Subcutaneous abdominal adipose tissue (tissue), 5 donors: ENCODE data around the gene SGSH.
"Not testable (repeated sequence)": the region's sequence is repeated elsewhere in the genome, so short reads cannot be mapped to it uniquely, and the experiment has no call there.

Experiments used
- H3K27ac ChIP-seq: one replicate; pipeline ENCODE4 v1.7.0; 2013; ENCODE audit warnings: low read depth, mild to moderate bottlenecking, inconsistent platforms, low read length, moderate library complexity
- H3K27me3 ChIP-seq, 5 donors: one replicate each; pipeline ENCODE4 v1.7.0; 2013; ENCODE audit warnings: low read length in 5 of 5, inconsistent platforms in 1 of 5; ENCODE audit not compliant: control insufficient read depth in 5 of 5, insufficient read depth in 4 of 5
- H3K36me3 ChIP-seq, 5 donors: one replicate each; pipeline ENCODE4 v1.7.0; 2013; ENCODE audit warnings: low read length in 5 of 5; ENCODE audit not compliant: control insufficient read depth in 5 of 5, insufficient read depth in 5 of 5
- H3K4me1 ChIP-seq, 5 donors: one replicate each; pipeline ENCODE4 v1.7.0; 2013; ENCODE audit warnings: low read length in 5 of 5, mild to moderate bottlenecking in 3 of 5, moderate library complexity in 1 of 5; ENCODE audit not compliant: control insufficient read depth in 5 of 5, insufficient read depth in 5 of 5
- H3K4me3 ChIP-seq, 5 donors: one replicate each; pipeline ENCODE4 v1.7.0; 2013; ENCODE audit warnings: low read length in 5 of 5, low read depth in 1 of 5
- H3K9ac ChIP-seq, 5 donors: one replicate each; pipeline ENCODE4 v1.7.0; 2013; ENCODE audit warnings: low read length in 5 of 5, mild to moderate bottlenecking in 4 of 5, moderate library complexity in 3 of 5
- H3K9me3 ChIP-seq, 5 donors: one replicate each; pipeline ENCODE4 v1.7.0; 2013; ENCODE audit warnings: low read length in 5 of 5; ENCODE audit not compliant: control insufficient read depth in 5 of 5
- donor health status: healthy.
- donor health status: healthy.
- donor health status: healthy.
- donor health status: healthy.
- donor health status: healthy.

The SGSH gene

GRCh38 chr17:80262291-80262690 lies 42.2 kb upstream of the SGSH start:
- Histone ChIP-seq H3K9ac (peak overlapping the region in 3 of 5 donors; percentile 57 to 87 (median 84)), H3K4me3 (peak overlapping the region in 4 of 5 donors; percentile 82 to 93 (median 86))

DNA sequence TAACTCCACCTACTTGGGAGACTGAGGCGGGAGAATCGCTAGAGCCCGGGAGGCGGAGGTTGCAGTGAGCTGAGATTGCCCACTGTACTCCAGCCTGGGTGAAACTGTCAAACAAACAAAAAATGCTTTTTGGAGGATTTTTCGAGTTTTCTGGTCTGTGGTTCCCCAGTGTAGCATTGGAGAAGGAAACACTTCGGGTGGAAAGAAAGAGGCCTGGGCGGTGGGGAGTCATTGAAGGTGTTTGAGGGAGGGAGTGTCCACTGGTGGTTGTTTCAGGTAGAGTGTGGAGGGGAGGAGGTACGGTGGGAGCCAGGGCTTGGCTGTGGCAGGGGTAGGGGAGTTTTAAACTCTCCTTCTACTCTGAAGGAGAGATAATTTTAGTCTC lies 41.8 kb upstream of the SGSH start:
- Histone ChIP-seq H3K9ac (peak overlapping the region in 4 of 5 donors; percentile 57 to 87 (median 84)), H3K27me3 (no peaks in the 10 kb centered on the region), H3K4me1 (peaks cover 6 to 53% (median 42%) of the 10 kb centered on the region in 5 donors), H3K36me3 (peaks cover 0 to 17% (median 10%) of the 10 kb centered on the region in 5 donors), H3K9me3 (no peaks in the 10 kb centered on the region), H3K27ac (peak overlapping the region; percentile 91), H3K4me3 (peak overlapping the region; percentile 74 to 93 (median 85))

More at GRCh38 chr17:80262291-80262690, 42.2 kb upstream of the SGSH start:
- Histone ChIP-seq H3K27ac (peak overlapping the region; percentile 91), H3K27me3 (no peaks in the 10 kb centered on the region), H3K9me3 (no peaks in the 10 kb centered on the region), H3K4me1 (peaks cover 6 to 53% (median 42%) of the 10 kb centered on the region in 5 donors), H3K36me3 (peaks cover 0 to 17% (median 11%) of the 10 kb centered on the region in 5 donors)

- Histone ChIP-seq H3K9ac (peak overlapping the region; percentile 19 to 87 (median 85)), H3K4me1 (peaks cover 6 to 53% (median 42%) of the 10 kb centered on the region in 5 donors), H3K36me3 (peaks cover 0 to 15% (median 8%) of the 10 kb centered on the region in 5 donors), H3K27me3 (no peaks in the 10 kb centered on the region), H3K4me3 (peak overlapping the region; percentile 74 to 93 (median 85)), H3K27ac (peak overlapping the region; percentile 91), H3K9me3 (no peaks in the 10 kb centered on the region)
Observed at GRCh38 chr17:80261159-80261894, 41.2 kb upstream of the SGSH start.

DNA sequence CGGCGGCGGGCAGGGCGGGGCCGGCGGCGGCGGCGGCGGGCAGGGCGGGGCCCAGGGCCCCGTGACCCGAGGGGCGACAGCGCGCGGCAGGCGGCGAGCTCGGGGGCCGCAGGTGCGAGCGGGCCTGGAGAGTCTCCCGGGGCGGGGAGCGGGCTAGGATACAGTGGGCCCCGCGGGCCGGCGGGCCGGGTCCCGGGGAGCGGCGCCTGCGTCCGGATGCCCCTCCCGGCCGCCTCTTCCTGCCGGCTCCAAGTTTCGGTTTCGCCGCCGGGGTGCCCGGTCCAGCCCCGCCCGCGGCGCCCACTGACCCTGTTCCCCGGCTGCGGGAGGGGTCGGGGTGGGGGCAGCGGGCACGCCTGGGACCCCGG lies 40.6 kb upstream of the SGSH start, which contains the start of gene RNF213:
Gene RNF213, plus strand, starts transcription at position 62 of the 368 bp plus-strand sequence. CDS start 2,830 bp downstream, outside the sequence.
- H3K9me3 ChIP-seq, result no peaks in the 10 kb centered on the region
- H3K4me1 ChIP-seq, result peaks cover 6 to 53% (median 42%) of the 10 kb centered on the region in 5 donors
- H3K27me3 ChIP-seq, result no peaks in the 10 kb centered on the region
- H3K4me3 ChIP-seq, result peak within 1 kb of the TSS; percentile 74 to 93 (median 85)
- peaks cover 0 to 10% (median 5%) of the 10 kb centered on the region in 5 donors for H3K36me3 ChIP-seq
- H3K27ac ChIP-seq, result peak within 1 kb of the TSS; percentile 91
- H3K9ac ChIP-seq, result peak within 1 kb of the TSS; percentile 19 to 87 (median 85)

DNA sequence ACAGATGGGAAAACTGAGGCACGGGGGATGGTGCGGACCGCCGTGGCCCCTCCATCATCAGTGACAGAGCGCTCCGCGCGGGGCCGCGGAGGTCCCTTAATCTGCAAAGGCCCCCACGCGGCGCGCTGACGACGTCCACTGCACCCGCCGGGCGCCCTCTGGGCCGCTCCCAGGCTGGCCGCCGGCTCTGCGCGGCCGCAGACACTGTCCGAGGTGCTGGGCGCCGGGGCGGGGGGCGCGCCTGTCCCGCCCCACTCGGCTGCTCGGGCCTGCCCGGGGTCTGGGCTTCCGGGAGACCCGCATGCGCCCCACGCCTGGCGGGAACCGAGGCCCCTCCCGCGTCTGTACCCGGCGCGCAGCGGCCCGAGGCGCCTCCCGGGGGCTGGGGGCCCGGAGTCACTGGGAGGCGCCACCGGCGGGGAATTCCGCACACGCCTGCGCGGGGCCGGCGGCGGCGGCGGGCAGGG lies 40.0 kb upstream of the SGSH start:
- H3K4me3 ChIP-seq, result peak overlapping the region; percentile 55 to 74 (median 62)
- H3K27ac ChIP-seq, result peak overlapping the region; percentile 79
- H3K9ac ChIP-seq, result peak overlapping the region in 4 of 5 donors; percentile 64 to 74 (median 70)
- peaks cover 6 to 50% (median 42%) of the 10 kb centered on the region in 5 donors for H3K4me1 ChIP-seq
- H3K27me3 ChIP-seq, result no peaks in the 10 kb centered on the region
- peaks cover 0 to 4% (median 0%) of the 10 kb centered on the region in 5 donors for H3K36me3 ChIP-seq
- no peaks in the 10 kb centered on the region for H3K9me3 ChIP-seq

- Histone ChIP-seq H3K9me3 (no peaks in the 10 kb centered on the region), H3K4me3 (peak overlapping the region; percentile 55 to 74 (median 62)), H3K27ac (peak overlapping the region; percentile 79), H3K9ac (peak overlapping the region in 4 of 5 donors; percentile 64 to 74 (median 70)), H3K36me3 (peaks cover 0 to 2% (median 0%) of the 10 kb centered on the region in 5 donors), H3K27me3 (no peaks in the 10 kb centered on the region), H3K4me1 (peaks cover 8 to 51% (median 42%) of the 10 kb centered on the region in 5 donors)
Observed at GRCh38 chr17:80259457-80260068, 39.4 kb upstream of the SGSH start.

- H3K27ac ChIP-seq, result not testable (repeated sequence)
Observed at GRCh38 chr17:80258296-80258695, 38.2 kb upstream of the SGSH start.

DNA sequence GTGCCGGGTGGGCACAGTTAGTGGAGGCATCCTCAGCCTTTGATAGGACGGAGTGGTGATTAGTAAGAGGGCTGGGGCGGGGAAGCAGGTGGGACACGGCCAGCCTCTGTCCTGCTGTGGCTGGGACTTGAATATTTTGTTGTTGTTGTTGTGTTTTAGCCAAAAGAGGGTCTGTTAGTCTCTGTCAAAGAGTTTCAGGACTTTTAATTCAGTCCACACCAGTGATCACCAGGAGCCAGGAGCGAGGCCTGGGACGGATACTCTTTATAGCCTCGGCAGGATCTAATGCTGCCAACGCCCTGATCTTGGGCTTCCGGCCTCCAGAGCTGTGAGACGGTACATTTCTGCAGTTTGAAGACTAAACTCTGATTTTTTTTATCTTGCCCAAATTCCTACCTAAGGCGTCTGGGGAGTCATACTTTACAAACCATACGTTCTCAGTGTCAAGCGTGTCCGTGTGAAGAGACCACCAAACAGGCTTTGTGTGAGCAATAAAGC lies 37.6 kb upstream of the SGSH start:
- H3K36me3 ChIP-seq, result peaks cover 0 to 6% (median 2%) of the 10 kb centered on the region in 5 donors
- H3K4me1 ChIP-seq, result peaks cover 2 to 42% (median 27%) of the 10 kb centered on the region in 5 donors
- no peaks in the 10 kb centered on the region for H3K27me3 ChIP-seq
- no peaks in the 10 kb centered on the region for H3K9me3 ChIP-seq
- H3K4me3 ChIP-seq, result no peak overlapping the region
- no peak overlapping the region for H3K9ac ChIP-seq
- H3K27ac ChIP-seq, result no peak overlapping the region

More at GRCh38 chr17:80258296-80258695, 38.2 kb upstream of the SGSH start:
- not testable (repeated sequence) for H3K36me3 ChIP-seq, H3K9me3 ChIP-seq, H3K4me3 ChIP-seq, H3K27me3 ChIP-seq, H3K9ac ChIP-seq
- peaks cover 6 to 47% (median 32%) of the 10 kb centered on the region in 5 donors for H3K4me1 ChIP-seq

DNA sequence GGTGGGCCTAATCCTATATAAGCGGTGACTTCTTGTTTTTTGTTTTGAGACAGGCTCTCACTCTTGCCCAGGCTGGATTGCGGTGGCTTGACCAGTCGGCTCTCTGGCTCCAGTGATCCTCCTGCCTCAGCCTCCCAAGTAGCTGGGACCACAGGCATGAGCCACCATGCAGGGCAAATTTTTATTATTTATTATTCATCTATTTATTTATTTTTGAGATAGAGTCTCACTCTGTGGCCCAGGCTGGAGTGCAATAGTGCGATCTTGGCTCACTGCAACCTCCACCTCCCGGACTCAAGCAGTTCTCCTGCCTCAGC lies 35.9 kb upstream of the SGSH start:
- no peaks in the 10 kb centered on the region for H3K9me3 ChIP-seq
- H3K27ac ChIP-seq, result no peak overlapping the region
- H3K36me3 ChIP-seq, result peaks cover 0 to 18% (median 12%) of the 10 kb centered on the region in 5 donors
- H3K4me1 ChIP-seq, result peaks cover 2 to 25% (median 12%) of the 10 kb centered on the region in 5 donors
- H3K4me3 ChIP-seq, result no peak overlapping the region
- H3K27me3 ChIP-seq, result no peaks in the 10 kb centered on the region
- no peak overlapping the region for H3K9ac ChIP-seq
